Measurements from ENCODE around the gene PHETA1.

DNA sequence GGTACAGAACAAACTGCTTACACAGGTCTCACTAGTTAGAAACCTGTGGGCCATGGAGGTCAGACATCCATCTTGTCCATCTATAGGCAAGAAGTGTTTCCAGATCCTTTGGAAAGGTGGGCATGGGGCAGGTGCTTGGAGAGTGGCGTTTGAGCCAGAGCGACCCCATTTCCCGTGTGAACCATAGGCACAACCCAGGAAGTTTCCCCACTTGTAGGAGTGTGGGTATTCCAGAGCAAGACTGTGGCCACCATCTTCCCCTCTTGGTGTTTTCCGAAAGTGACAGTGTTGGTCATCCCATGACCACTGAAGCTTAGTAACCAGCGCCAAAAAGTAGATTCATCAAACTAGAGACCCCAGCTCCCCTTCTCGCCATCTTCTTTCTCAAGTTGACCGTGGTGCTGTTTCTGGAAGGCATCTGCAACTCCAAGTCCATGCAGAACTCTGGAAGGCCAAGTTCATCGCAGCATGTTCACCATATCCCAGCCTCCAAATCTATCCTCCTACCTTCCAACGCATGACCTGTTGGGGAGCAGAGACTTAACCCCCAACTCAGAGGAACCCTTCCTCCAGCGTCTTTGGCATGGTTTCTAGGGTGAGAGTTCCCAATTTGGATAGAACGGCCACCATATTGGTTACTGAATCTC lies 19.7 kb downstream of the PHETA1 start:
- TF ChIP-seq CBX5 (CRISPR knock-in tag; IDR thresholded peaks at IDR 0.05; ENCODE audit: borderline replicate concordance) (no peak), TOE1 (CRISPR knock-in tag; IDR thresholded peaks at IDR 0.05) (no peak), SMYD3 (CRISPR knock-in tag; IDR thresholded peaks at IDR 0.05) (no peak), IKZF1 (IDR thresholded peaks at IDR 0.05) (no peak)
